ENCODE measurements around the gene ARPC5L.
"Not testable (repeated sequence)": the region's sequence is repeated elsewhere in the genome, so short reads cannot be mapped to it uniquely, and the experiment has no call there.

Gene ARPC5L

GRCh38 chr9:124894035-124894740 is 32.3 kb downstream of the ARPC5L start:
- DNase-seq (ENCODE audit: low spot score) = no peak

- peak; percentile 77 for DNase-seq (ENCODE audit: low spot score)
Measured at GRCh38 chr9:124894741-124895170, 32.8 kb downstream of the ARPC5L start.

GRCh38 chr9:124897570-124898460 is 35.9 kb downstream of the ARPC5L start:
- no peak for DNase-seq (ENCODE audit: low spot score)

- DNase-seq (ENCODE audit: low spot score) = no peak
Measured at GRCh38 chr9:124899845-124900244, 37.9 kb downstream of the ARPC5L start.

DNA sequence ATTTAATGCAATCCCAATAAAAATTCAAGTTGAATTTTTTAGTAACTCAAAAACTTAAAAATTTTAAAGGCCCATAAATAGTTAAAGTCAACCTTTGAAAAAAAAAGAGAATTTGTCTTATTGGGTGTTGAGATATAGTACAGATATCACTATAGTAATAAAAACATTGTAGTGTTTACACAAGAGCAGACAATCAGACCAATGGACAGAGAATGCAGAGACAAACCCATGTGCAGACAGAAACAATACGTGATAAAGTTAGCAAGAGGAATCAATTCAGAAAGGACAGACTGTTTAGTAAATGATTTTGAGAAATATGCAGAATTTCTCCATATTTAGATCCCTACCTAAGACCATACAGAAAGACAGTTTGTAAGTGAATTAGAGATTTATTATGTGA is 45.0 kb downstream of the ARPC5L start:
- DNase-seq (ENCODE audit: low spot score) = no peak

DNA sequence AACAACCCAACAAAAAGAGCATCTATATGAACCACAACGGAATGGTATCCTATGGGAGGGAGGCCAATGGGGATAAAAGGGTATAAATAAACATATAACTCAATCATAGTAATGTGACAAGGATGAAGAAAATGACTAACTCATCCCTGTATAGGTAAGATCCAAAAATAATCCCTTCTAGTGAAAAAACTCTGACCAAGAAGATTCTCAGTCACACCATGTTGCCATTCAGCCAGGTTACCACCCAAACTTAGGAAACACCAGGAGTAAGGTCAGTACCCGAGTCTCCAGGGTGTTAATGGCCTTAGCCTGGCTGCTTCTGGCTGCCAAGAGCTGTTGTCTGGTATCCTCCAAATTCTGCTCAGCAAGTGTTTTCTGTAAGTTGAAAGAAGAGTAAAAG is 46.2 kb downstream of the ARPC5L start:
- DNase-seq (ENCODE audit: low spot score) = no peak

- no peak for DNase-seq (ENCODE audit: low spot score)
Measured at GRCh38 chr9:124911766-124912165, 49.8 kb downstream of the ARPC5L start.

DNA sequence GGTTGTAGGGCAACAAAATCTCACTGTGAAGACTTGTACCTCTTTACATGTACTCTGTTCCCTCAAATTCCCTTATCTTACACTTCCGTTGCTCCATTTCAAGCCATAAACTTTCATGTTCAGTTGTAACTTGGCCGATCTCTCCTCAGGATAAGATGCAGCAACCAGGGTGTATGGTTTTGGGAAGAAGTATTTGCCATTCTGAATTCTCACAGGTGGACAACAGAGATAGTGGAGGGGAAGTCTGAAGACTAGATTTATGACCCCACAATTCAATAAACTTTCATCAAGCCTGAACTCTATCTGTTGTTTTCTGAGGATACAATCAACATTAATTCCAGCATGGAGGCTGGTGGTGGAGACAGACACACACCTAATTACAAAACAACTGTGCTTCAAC is 51.4 kb downstream of the ARPC5L start:
- DNase-seq (ENCODE audit: low spot score) = no peak

DNA sequence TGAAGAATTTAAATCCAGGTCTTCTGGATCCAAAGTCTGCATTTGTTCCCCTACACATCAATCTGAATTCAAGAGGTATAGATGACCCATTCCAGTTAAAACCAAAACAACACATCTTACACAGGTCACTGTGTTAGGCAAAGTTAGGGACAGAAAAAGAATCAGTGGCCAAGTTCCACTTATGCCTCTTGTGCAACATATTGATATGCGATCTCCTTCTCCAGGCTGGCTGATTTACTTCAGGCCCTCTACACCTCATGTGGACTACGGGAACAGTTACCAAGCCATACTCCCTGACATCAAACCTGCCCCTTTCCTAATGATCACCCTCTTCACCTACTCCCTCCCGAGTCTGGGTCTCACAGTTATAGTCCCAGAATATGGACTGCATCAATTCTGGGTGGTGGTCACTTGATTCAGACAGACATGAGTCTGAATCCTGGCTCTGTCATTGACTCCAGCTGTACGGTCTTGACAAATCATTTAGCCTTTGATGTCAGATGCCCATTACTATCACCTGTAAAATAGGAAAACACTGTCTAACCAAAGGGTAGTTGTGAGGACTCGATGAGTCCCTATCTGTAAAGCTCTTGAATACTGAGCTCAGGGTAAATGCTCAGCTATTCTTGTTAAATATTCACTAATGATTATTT is 52.9 kb downstream of the ARPC5L start:
- no peak for DNase-seq (ENCODE audit: low spot score)

DNA sequence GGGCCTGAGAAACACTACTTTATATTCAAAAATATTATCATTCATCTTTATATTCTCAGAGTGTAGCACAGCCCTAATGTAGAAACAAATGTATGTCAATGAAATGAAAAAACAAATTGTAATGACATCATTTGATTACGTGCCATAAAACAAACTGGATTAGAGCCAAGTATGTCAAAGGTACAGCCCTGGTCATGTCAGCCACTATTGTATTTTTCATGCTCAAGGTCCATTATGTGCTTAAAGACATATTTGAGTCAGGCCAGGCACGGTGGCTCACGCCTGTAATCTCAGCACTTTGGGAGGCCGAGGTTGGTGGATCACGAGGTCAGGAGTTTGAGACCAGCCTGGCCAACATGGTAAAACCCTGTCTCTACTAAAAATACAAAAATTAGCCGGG is 58.5 kb downstream of the ARPC5L start:
- not testable (repeated sequence) for DNase-seq (ENCODE audit: low spot score)

All from pons (tissue), 1 donor.